ENCODE results near the gene MT1G. TPM values are rescaled to one million over a fixed set of nuclear protein-coding genes. Genes with fewer than 3 reads are reported as not detected.

The MT1G gene
- total and polyA plus RNA-seq, 7 donors, result 2.0 to 2,487 (median 12.9) TPM

GRCh38 chr16:56631832-56632155 is 36.1 kb downstream of the MT1G start:
- 23 to 24% methylated on average over 14 of the region's 14 CpGs for WGBS, 2 donors
- Histone ChIP-seq H3K9me3 (no peaks in the 10 kb centered on the region), H3K27ac (peak overlapping the region; percentile 70 to 73 (median 72)), H3K4me1 (peaks cover 0 to 37% (median 31%) of the 10 kb centered on the region in 4 donors), H3K4me3 (peak overlapping the region; percentile 37 to 54 (median 52)), H3K27me3 (peaks cover 6 to 34% (median 23%) of the 10 kb centered on the region in 3 donors), H3K36me3 (no peaks in the 10 kb centered on the region)
- TF ChIP-seq POLR2AphosphoS5 (IDR thresholded peaks at IDR 0.05), result no peak
- no peak for DNase-seq
- intact Hi-C loops (cut with DNase I), result no loop called here

- peak overlapping the region in 1 of 4 donors; percentile 37 for H3K4me3 ChIP-seq
- peaks cover 0 to 42% (median 37%) of the 10 kb centered on the region in 4 donors for H3K4me1 ChIP-seq
- H3K27ac ChIP-seq, result peak overlapping the region in 3 of 4 donors; percentile 70 to 73 (median 72)
- no peaks in the 10 kb centered on the region for H3K36me3 ChIP-seq
- no peak for TF ChIP-seq EP300 (IDR thresholded peaks at IDR 0.05)
- no peak for TF ChIP-seq POLR2A (IDR thresholded peaks at IDR 0.05)
- no peak for TF ChIP-seq CTCF (IDR thresholded peaks at IDR 0.05)
- no peak for TF ChIP-seq POLR2AphosphoS5 (IDR thresholded peaks at IDR 0.05)
- no peaks in the 10 kb centered on the region for H3K9me3 ChIP-seq
- intact Hi-C loops (cut with DNase I), result no loop called here
- H3K27me3 ChIP-seq, result peaks cover 6 to 28% (median 19%) of the 10 kb centered on the region in 3 donors
- no peak for DNase-seq
- 87 to 90% methylated on average over 10 of the region's 10 CpGs for WGBS, 2 donors
Observed at GRCh38 chr16:56631197-56631596, 36.7 kb downstream of the MT1G start.

GRCh38 chr16:56630134-56630533 is 37.7 kb downstream of the MT1G start:
- Histone ChIP-seq H3K9me3 (no peaks in the 10 kb centered on the region), H3K27ac (no peak overlapping the region), H3K27me3 (peaks cover 0 to 18% (median 8%) of the 10 kb centered on the region in 3 donors), H3K36me3 (no peaks in the 10 kb centered on the region), H3K4me1 (peaks cover 0 to 40% (median 34%) of the 10 kb centered on the region in 4 donors), H3K4me3 (no peak overlapping the region)
- intact Hi-C loops (cut with DNase I), result no loop called here
- no peak for DNase-seq
- 72 to 79% methylated on average over 3 of the region's 3 CpGs for WGBS, 2 donors
- TF ChIP-seq POLR2AphosphoS5 (IDR thresholded peaks at IDR 0.05) (no peak), CTCF (IDR thresholded peaks at IDR 0.05) (no peak), POLR2A (IDR thresholded peaks at IDR 0.05) (no peak), EP300 (IDR thresholded peaks at IDR 0.05) (no peak)

- H3K27me3 ChIP-seq, result peaks cover 0 to 12% (median 2%) of the 10 kb centered on the region in 3 donors
- H3K4me3 ChIP-seq, result no peak overlapping the region
- WGBS, 2 donors, result 88 to 92% methylated on average over 3 of the region's 3 CpGs
- intact Hi-C loops (cut with DNase I), result no loop called here
- no peak for TF ChIP-seq POLR2A (IDR thresholded peaks at IDR 0.05)
- TF ChIP-seq POLR2AphosphoS5 (IDR thresholded peaks at IDR 0.05), result no peak
- TF ChIP-seq CTCF (IDR thresholded peaks at IDR 0.05), result no peak
- no peak for TF ChIP-seq EP300 (IDR thresholded peaks at IDR 0.05)
- peaks cover 0 to 39% (median 29%) of the 10 kb centered on the region in 4 donors for H3K4me1 ChIP-seq
- DNase-seq, result no peak
- H3K36me3 ChIP-seq, result no peaks in the 10 kb centered on the region
- peak overlapping the region in 2 of 4 donors; percentile 89 to 92 for H3K27ac ChIP-seq
- no peaks in the 10 kb centered on the region for H3K9me3 ChIP-seq
Observed at GRCh38 chr16:56629531-56629930, 38.3 kb downstream of the MT1G start.

- Histone ChIP-seq H3K9me3 (no peaks in the 10 kb centered on the region), H3K4me3 (no peak overlapping the region), H3K27me3 (peaks cover 0 to 3% (median 0%) of the 10 kb centered on the region in 3 donors), H3K4me1 (peaks cover 0 to 39% (median 29%) of the 10 kb centered on the region in 4 donors), H3K27ac (peak overlapping the region; percentile 0 to 92 (median 64)), H3K36me3 (no peaks in the 10 kb centered on the region)
- intact Hi-C loops (cut with DNase I), result no loop called here
- TF ChIP-seq EP300 (IDR thresholded peaks at IDR 0.05) (no peak), POLR2A (IDR thresholded peaks at IDR 0.05) (no peak), CTCF (IDR thresholded peaks at IDR 0.05) (no peak), POLR2AphosphoS5 (IDR thresholded peaks at IDR 0.05) (no peak)
- WGBS, 2 donors, result 78 to 84% methylated on average over 9 of the region's 9 CpGs
- no peak for DNase-seq
Observed at GRCh38 chr16:56628486-56629350, 39.1 kb downstream of the MT1G start.
